GM06990 (cell line): ENCODE measurements around the gene NDUFS8.
A peak's percentile ranks its signal among the peaks of the same experiment; 100 is the strongest.

Experiments
- DNase-seq: peaks from one replicate; pipeline ENCODE4 v3.0.0-alpha.2; 2011; ENCODE audit not compliant: insufficient read length; ENCODE audit errors: extremely low read depth
- H3K27me3 ChIP-seq: replicated peaks from 2 replicates; pipeline ENCODE4 v1.6.0; 2011; ENCODE audit warnings: low read length; ENCODE audit not compliant: control insufficient read depth, insufficient read depth
- H3K36me3 ChIP-seq: 2 replicates; pipeline ENCODE4 v1.5.1; 2011; ENCODE audit warnings: low read length; ENCODE audit not compliant: control insufficient read depth, insufficient read depth
- H3K4me3 ChIP-seq: replicated peaks from 2 replicates; pipeline ENCODE4 v1.5.1; 2011; ENCODE audit warnings: low read depth, mild to moderate bottlenecking, control low read depth, low read length
- CTCF ChIP-seq: IDR thresholded peaks from 2 replicates; pipeline ENCODE4 v1.5.1; 2011; ENCODE audit warnings: low read length, control low read depth, mild to moderate bottlenecking, inconsistent platforms; ENCODE audit not compliant: insufficient read depth, poor library complexity, severe bottlenecking

NDUFS8 gene

GRCh38 chr11:68019486-68019885, 11.0 kb upstream of the NDUFS8 start:
- Histone ChIP-seq H3K4me3 (no peak overlapping the region), H3K36me3 (no peaks in the 10 kb centered on the region), H3K27me3 (no peaks in the 10 kb centered on the region)
- no peak for TF ChIP-seq CTCF
- no peak for DNase-seq

DNA sequence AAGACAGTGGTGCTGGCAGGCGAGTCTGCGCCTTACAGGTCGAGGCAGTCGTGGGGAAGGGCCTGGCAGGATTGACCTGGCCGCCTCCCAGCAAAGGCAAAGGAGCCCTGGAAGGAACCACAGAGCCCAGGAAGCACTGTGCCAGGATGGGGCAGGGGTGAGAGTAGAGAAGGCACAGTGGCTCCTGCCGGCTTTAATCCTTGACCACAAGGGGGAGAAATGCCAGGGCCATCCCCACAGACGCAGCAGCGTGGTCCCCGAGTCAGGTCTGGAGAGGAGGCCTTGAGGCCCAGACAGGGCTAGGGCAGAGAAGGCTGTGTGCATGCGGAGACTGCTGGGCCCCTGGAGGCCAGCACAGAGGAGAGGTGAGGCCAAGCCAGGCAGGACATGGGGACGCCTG, 9.9 kb upstream of the NDUFS8 start:
- no peak overlapping the region for H3K4me3 ChIP-seq
- no peak for DNase-seq
- H3K27me3 ChIP-seq = no peaks in the 10 kb centered on the region
- TF ChIP-seq CTCF = peak; percentile 26
- no peaks in the 10 kb centered on the region for H3K36me3 ChIP-seq

GRCh38 chr11:68021167-68021787, 9.2 kb upstream of the NDUFS8 start:
- H3K36me3 ChIP-seq = no peaks in the 10 kb centered on the region

GRCh38 chr11:68022531-68022930, 8.0 kb upstream of the NDUFS8 start:
- no peak for TF ChIP-seq CTCF
- Histone ChIP-seq H3K4me3 (no peak overlapping the region), H3K27me3 (no peaks in the 10 kb centered on the region), H3K36me3 (no peaks in the 10 kb centered on the region)
- DNase-seq = no peak

More at GRCh38 chr11:68021167-68021787, 9.2 kb upstream of the NDUFS8 start:
- TF ChIP-seq CTCF = peak; percentile 41
- no peak for DNase-seq
- Histone ChIP-seq H3K4me3 (no peak overlapping the region), H3K27me3 (no peaks in the 10 kb centered on the region)

GRCh38 chr11:68024508-68024907, 6.0 kb upstream of the NDUFS8 start:
- DNase-seq = no peak
- no peak for TF ChIP-seq CTCF
- H3K36me3 ChIP-seq = no peaks in the 10 kb centered on the region
- H3K4me3 ChIP-seq = no peak overlapping the region
- H3K27me3 ChIP-seq = no peaks in the 10 kb centered on the region

DNA sequence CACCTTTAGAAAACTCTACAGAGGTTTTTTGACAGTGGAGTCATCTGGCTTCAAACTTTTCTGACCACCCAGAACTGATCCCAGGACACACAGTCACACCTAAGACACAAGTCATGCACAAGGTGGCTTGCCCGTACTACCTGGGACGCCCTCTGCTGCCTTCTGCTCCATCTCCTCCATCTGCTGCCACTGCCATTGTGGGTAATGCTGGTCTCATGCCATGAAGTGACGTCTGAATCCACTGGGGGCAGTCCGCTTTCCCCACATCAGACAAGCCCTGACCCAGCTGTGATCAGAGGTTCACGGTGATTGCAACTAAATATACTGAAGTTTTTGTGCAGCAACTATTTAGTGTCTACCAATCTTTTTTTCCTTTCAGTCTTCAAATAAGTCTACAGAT, 5.4 kb upstream of the NDUFS8 start:
- no peak for DNase-seq
- Histone ChIP-seq H3K36me3 (no peaks in the 10 kb centered on the region), H3K4me3 (no peak overlapping the region), H3K27me3 (no peaks in the 10 kb centered on the region)
- TF ChIP-seq CTCF = peak; percentile 21
